HEK293 (cell line): ENCODE measurements around the gene DIP2C.

Experiments
- ZEB2 ChIP-seq: fragments of 450-650 bp; formaldehyde crosslinking; IDR thresholded peaks from 2 replicates; pipeline ENCODE4 v1.5.1; 2016; ENCODE audit warnings: missing biosample characterization, missing genetic modification characterization
- ZNF211 ChIP-seq: fragments of 450-650 bp; formaldehyde crosslinking; IDR thresholded peaks from 2 replicates; pipeline ENCODE4 v1.5.1; 2016; ENCODE audit warnings: low read depth, missing biosample characterization, missing genetic modification characterization
- ZNF785 ChIP-seq: fragments of 450-650 bp; formaldehyde crosslinking; IDR thresholded peaks from 2 replicates; pipeline ENCODE4 v1.5.1; 2016; ENCODE audit warnings: missing biosample characterization, missing genetic modification characterization

- TF ChIP-seq ZNF211 (tag by site-specific recombination), result no peak
- TF ChIP-seq ZNF785 (tag by site-specific recombination), result no peak
- TF ChIP-seq ZEB2 (tag by site-specific recombination), result no peak
These were observed 40.0 kb downstream of the DIP2C start for GRCh38 chr10:649445-649797.
